ENCODE results near the gene MTRF1L.
"Not testable (repeated sequence)": the region's sequence is repeated elsewhere in the genome, so short reads cannot be mapped to it uniquely, and the experiment has no call there.

The MTRF1L gene

DNA sequence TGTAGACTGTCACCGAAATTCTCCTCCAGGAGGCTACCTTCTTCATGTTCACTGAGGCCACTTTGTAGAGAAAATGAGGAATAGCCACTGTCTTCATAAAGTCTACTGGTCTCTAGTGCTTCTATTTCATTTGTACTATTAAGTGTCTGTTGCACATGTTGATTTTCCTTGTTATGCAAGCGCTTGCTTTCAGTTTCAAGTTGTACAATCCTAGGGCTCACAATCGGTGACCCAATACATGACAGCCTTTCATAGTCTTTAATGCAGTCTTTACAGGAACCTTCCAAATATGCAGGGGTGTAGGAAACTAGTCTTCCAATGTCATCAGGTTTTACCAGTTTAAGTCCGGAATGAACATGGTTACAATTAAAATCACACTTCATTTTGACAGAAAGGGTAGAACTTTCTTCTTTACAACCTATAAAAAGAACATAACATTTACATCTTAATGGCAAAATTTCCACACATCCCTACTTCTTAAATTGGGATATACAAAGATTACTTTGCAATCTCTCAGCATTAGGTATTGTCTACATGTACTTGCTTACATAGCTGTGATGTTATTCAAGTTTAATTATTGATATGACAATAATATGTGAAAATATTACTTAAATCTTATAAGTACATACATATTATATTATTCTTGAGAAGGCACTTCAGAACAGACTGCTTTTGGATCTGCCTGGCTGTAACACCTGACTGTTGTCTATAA, 27.1 kb downstream of the MTRF1L start:
- no peak for DNase-seq (ENCODE audit: low read depth in 1 of 2, low spot score in 1 of 2)

DNA sequence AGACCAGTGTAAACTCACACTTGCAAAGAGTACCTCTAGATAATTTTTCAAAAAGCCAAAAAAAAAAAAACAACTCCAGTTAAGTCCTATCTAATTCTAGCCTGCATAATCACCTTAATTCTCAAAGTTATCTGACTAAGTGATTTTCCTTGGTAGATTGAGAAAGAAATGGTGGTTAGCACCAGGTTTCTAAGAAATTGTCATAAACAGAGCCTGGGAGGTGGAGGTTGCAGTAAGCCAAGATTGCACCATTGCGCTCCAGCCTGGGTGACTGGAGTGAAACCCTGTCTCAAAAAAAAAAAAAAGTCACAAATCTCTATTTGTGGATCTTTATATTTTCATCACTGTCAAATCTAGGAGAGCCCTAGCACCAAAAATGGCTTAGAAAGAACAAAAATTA, 28.6 kb downstream of the MTRF1L start:
- no peak for DNase-seq (ENCODE audit: low read depth in 1 of 2, low spot score in 1 of 2)

- no peak for DNase-seq (ENCODE audit: low read depth in 1 of 2, low spot score in 1 of 2)
Measured at GRCh38 chr6:152969688-152970418, 32.7 kb downstream of the MTRF1L start.

DNA sequence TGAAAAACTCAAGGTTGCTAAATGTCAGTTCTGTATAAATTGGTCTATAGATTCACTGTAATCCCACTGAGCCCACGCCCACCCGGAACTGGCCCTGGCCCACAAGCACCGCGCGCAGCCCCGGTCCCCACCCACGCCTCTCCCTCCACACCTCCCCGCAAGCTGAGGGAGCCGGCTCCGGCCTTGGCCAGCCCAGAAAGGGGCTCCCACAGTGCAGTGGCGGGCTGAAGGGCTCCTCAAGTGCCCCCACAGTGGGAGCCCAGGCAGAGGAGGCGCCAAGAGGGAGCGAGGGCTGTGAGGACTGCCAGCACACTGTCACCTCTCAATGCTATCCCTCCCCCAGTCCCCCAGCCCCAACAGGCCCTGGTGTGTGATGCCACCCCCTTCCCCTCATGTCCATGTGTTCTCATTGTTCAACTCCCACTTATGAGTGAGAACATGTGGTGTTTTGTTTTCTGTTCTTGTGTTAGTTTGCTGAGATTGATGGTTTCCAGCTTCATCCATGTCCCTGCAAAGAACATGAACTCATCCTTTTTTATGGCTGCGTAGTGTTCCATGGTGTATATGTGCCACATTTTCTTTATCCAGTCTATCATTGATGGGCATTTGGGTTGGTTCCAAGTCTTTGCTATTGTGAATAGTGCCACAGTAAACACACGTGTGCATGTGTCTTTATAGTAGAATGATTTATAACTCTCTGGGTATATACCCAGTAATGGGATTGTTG, 36.2 kb downstream of the MTRF1L start:
- not testable (repeated sequence) for DNase-seq (ENCODE audit: low read depth in 1 of 2, low spot score in 1 of 2)

- DNase-seq (ENCODE audit: low read depth in 1 of 2, low spot score in 1 of 2): no peak
Measured at GRCh38 chr6:152959333-152959732, 43.2 kb downstream of the MTRF1L start.

DNA sequence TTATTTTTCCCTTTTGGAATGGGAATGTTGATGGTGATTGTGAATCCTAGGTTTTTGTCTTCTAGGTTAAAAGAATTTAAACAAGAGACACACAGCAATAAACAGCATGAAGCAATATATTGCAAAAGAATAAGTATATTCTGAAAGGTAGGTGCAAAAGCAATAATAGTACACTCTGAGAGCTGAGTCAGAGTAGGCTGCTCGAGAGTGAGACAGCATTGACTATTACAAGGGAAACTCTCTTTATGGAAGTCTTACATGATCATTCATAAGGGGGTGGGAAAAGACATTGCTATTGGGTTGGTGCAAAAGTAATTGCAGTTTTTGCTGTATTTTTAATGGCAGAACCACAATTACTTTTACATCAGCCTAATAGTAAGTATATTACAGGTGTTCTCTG, 44.7 kb downstream of the MTRF1L start:
- no peak for DNase-seq (ENCODE audit: low read depth in 1 of 2, low spot score in 1 of 2)

DNA sequence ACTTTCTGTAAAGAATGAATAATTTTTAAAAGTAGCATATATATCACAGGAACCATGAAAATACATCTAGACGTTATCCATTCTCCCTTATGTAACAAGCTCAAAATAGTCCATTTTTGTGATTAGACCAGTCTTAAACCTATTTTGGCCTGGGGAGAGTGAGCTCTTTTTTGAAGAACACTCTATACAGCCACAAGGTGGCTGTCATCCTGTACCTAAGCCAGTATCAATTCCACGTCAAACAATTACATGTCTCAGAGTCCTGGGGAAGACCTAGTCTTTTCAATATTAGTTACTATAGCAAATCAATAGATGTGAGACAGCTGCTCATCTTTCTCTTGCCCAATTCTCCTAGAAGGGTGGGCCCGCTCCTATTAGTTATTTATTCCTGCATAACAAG, 48.1 kb downstream of the MTRF1L start:
- DNase-seq (ENCODE audit: low read depth in 1 of 2, low spot score in 1 of 2): no peak

DNA sequence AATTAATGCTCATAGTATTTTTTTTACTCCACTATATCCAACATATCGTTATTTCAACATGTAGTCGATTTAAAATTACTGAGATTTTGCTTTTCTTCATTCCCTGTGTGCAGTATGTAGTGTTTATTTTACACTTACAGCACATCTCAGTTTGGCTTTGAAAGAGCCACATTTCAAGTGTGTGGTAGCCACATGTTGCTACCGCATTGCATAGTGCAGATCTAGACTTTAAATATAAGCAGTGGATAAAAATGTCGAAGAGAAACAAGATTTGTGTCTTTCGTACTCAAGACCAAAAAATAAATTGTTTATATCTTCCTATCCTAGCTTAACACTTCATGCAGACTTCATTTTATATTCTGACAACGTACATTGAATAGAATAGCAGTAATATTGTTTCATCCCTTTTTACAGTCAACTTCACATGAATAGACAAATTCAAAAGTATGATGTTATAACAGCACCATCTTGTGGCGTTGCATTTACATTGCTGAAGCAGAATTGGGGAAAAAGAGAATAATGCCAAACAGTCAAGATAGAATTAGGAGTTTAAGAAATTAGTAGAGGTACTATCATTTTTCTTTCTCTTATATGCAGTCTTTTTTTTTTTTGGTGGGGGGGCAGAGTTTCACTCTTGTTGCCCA, 49.5 kb downstream of the MTRF1L start:
- DNase-seq (ENCODE audit: low read depth in 1 of 2, low spot score in 1 of 2): no peak

DNA sequence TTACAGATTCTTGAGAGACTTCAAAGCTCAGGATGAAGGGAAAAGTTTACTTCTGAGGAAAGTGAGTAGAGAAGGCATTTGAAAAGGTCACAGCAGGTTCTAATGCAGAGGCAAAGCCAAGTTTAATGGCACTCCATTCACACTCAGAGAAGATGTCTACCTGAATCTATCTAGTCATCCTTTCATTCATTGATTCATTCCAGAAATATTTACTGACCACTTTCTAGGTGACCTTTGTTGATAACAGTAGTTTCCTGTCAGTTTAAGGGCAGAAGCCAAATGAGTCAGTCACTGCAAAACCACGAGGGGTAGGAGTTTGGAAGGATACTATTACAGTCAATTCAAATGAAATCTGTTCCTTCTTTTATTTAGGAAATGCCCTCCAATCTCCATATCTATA, 50.5 kb downstream of the MTRF1L start:
- no peak for DNase-seq (ENCODE audit: low read depth in 1 of 2, low spot score in 1 of 2)

GRCh38 chr6:152950240-152950639, 52.3 kb downstream of the MTRF1L start:
- DNase-seq (ENCODE audit: low read depth in 1 of 2, low spot score in 1 of 2): no peak

DNA sequence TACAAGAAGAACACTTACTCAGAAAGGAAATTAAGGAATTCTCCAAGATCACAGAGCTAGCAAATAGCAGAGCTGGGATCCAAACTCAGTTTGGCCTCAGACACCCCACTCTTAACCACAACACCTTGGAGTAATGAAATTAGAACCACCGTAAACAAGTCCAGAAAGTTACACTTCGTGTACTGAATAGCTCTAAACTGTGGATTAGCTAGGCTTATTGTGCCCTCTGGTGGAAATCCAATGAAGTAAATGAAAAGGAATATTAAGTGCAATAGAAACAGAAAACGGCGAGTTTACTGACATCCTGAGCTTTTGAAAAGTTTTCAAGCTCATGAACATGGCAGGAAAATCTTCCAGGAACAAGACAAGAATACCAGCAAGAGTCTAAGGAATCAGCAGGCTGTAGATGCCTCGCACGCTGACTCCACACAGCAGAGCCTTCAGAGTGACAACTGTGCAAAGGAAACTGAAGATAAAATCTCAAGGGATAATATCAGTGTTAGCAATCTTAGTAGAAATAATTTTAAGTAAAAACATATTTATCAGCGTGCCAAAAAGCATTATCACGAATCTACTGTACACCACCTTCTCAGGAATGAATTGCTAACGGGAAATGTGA, 54.2 kb downstream of the MTRF1L start:
- no peak for DNase-seq (ENCODE audit: low read depth in 1 of 2, low spot score in 1 of 2)

- no peak for DNase-seq (ENCODE audit: low read depth in 1 of 2, low spot score in 1 of 2)
Measured at GRCh38 chr6:152946995-152947394, 55.5 kb downstream of the MTRF1L start.

DNA sequence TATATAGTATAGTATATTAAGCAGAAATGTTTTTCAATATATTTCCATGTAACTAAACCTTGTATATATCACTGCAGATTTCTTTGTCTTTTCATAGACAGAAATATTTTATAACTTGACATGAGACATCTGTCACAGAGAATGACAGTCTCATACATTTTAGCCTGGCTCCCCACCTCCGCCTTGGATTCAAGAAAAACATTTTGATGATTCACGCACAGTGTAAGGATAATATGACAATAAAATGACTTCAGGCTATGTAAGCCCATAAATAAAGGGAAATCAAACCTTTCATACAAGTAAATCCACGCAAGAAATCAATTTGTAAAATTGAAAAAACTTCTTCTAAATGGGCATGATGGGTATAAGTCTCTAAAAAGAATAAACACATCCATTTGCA, 56.0 kb downstream of the MTRF1L start:
- DNase-seq (ENCODE audit: low read depth in 1 of 2, low spot score in 1 of 2): no peak

GRCh38 chr6:152943260-152943897, 59.1 kb downstream of the MTRF1L start:
- DNase-seq (ENCODE audit: low read depth in 1 of 2, low spot score in 1 of 2): no peak

- DNase-seq (ENCODE audit: low read depth in 1 of 2, low spot score in 1 of 2): no peak
Measured at GRCh38 chr6:152942319-152942869, 60.1 kb downstream of the MTRF1L start.

- no peak for DNase-seq (ENCODE audit: low read depth in 1 of 2, low spot score in 1 of 2)
Measured at GRCh38 chr6:152941746-152942145, 60.8 kb downstream of the MTRF1L start.

Data from activated T-helper 1 cell treated with anti-CD3 and anti-CD28 coated beads, Interleukin-2, amount 50 U/mL, for 16 hours (primary cell).